HepG2 (cell line): ENCODE data around the gene WDR59.

Source experiments
- CHD2 ChIP-seq: IDR thresholded peaks from 2 replicates; pipeline ENCODE4 v1.6.1; 2011; ENCODE audit warnings: low read depth, low read length, improper control_type of control experiment
- CTCF ChIP-seq: sonication (generic); formaldehyde crosslinking; IDR thresholded peaks from 2 replicates; pipeline ENCODE4 v1.5.0; 2020; ENCODE audit warnings: mild to moderate bottlenecking, missing genetic modification reagents, moderate library complexity
- FOXM1 ChIP-seq: sonication (generic); formaldehyde crosslinking; IDR thresholded peaks from 2 replicates; pipeline ENCODE4 v1.5.0; 2020; ENCODE audit warnings: missing genetic modification reagents
- NR2C2 ChIP-seq: sonication (generic); formaldehyde crosslinking; IDR thresholded peaks from 2 replicates; pipeline ENCODE4 v1.4.0; 2020; ENCODE audit warnings: missing genetic modification reagents, mild to moderate bottlenecking, moderate library complexity, borderline replicate concordance
- PATZ1 ChIP-seq: sonication (generic); formaldehyde crosslinking; IDR thresholded peaks from 2 replicates; pipeline ENCODE4 v1.4.0; 2020; ENCODE audit warnings: missing genetic modification reagents
- POLR2A ChIP-seq, 2 experiments: IDR thresholded peaks; 2 replicates each; pipeline ENCODE4 v1.6.1; 2011; ENCODE audit warnings: low read depth in 2 of 2, low read length in 2 of 2, mild to moderate bottlenecking in 1 of 2, moderate library complexity in 1 of 2; ENCODE audit not compliant: insufficient read depth in 1 of 2
- REST ChIP-seq, 2 experiments: IDR thresholded peaks; 2 replicates each; pipeline ENCODE4 v1.6.1; 2011 to 2012; ENCODE audit warnings: low read length in 2 of 2, borderline replicate concordance in 1 of 2, low read depth in 1 of 2, mild to moderate bottlenecking in 1 of 2, moderate library complexity in 1 of 2
- SIN3A ChIP-seq: IDR thresholded peaks from 2 replicates; pipeline ENCODE4 v1.6.1; 2011; ENCODE audit warnings: low read depth, mild to moderate bottlenecking, control low read depth, low read length, borderline replicate concordance
- TRIM24 ChIP-seq: sonication (generic); formaldehyde crosslinking; IDR thresholded peaks from 2 replicates; pipeline ENCODE4 v1.8.0; 2022; ENCODE audit warnings: mild to moderate bottlenecking, missing genetic modification reagents
- ZBTB40 ChIP-seq, 2 experiments: fragments of 450-650 bp in 1 of 2; sonication (generic) in 1 of 2; formaldehyde crosslinking in 1 of 2; IDR thresholded peaks; 2 replicates each; pipeline versions ENCODE4 v1.6.1 to v1.8.0; 2016 to 2022; ENCODE audit warnings: antibody characterized with exemption in 1 of 2, mild to moderate bottlenecking in 1 of 2, missing genetic modification reagents in 1 of 2
- ZNF431 ChIP-seq: sonication (generic); formaldehyde crosslinking; IDR thresholded peaks from 2 replicates; pipeline ENCODE4 v1.9.0; 2022; ENCODE audit warnings: missing genetic modification reagents, low read depth, mild to moderate bottlenecking, borderline replicate concordance
- ZNF547 ChIP-seq: sonication (generic); formaldehyde crosslinking; IDR thresholded peaks from 2 replicates; pipeline ENCODE4 v1.5.1; 2020; ENCODE audit warnings: mild to moderate bottlenecking, missing genetic modification reagents

- TF ChIP-seq TRIM24 (CRISPR knock-in tag), result no peak
- no peak for TF ChIP-seq REST (IDR thresholded peaks at IDR 0.05; ENCODE audit: borderline replicate concordance in 1 of 2, low read depth in 1 of 2, low read length in 2 of 2)
- no peak for TF ChIP-seq ZNF431 (CRISPR knock-in tag)
- TF ChIP-seq PATZ1 (CRISPR knock-in tag), result no peak
- no peak for TF ChIP-seq CHD2
- no peak for TF ChIP-seq ZNF547
- no peak for TF ChIP-seq CTCF (CRISPR knock-in tag)
- TF ChIP-seq SIN3A, result no peak
- TF ChIP-seq POLR2A (IDR thresholded peaks at IDR 0.05; ENCODE audit: insufficient read depth in 1 of 2, low read depth in 2 of 2, low read length in 2 of 2), result no peak
- no peak for TF ChIP-seq NR2C2 (CRISPR knock-in tag)
- no peak for TF ChIP-seq ZBTB40 (IDR thresholded peaks at IDR 0.05)
- TF ChIP-seq ZBTB40 (CRISPR knock-in tag; IDR thresholded peaks at IDR 0.05), result no peak
- no peak for TF ChIP-seq FOXM1 (CRISPR knock-in tag)
These were observed 82.8 kb downstream of the WDR59 start for GRCh38 chr16:74902161-74902560.
